ENCODE data around the gene BCO1.

The BCO1 gene

GRCh38 chr16:81321039-81321438 is 82.5 kb downstream of the BCO1 start:
- peak; percentile 21 for DNase-seq

- no peak for DNase-seq
Observed at GRCh38 chr16:81321536-81321935, 83.0 kb downstream of the BCO1 start.

- no peak for DNase-seq
Observed at GRCh38 chr16:81324808-81325207, 86.3 kb downstream of the BCO1 start.

- DNase-seq: no peak
Observed at GRCh38 chr16:81327011-81327410, 88.5 kb downstream of the BCO1 start.

GRCh38 chr16:81327447-81328196 is 89.1 kb downstream of the BCO1 start:
- no peak for DNase-seq

- DNase-seq: no peak
Observed at GRCh38 chr16:81329947-81330346, 91.5 kb downstream of the BCO1 start.

- no peak for DNase-seq
Observed at GRCh38 chr16:81333356-81333755, 94.9 kb downstream of the BCO1 start.

GRCh38 chr16:81335669-81336068 is 97.2 kb downstream of the BCO1 start:
- no peak for DNase-seq

- DNase-seq: no peak
Observed at GRCh38 chr16:81337097-81337496, 98.6 kb downstream of the BCO1 start.
